ENCODE measurements around the gene FAM110D.
A peak's percentile ranks its signal among the peaks of the same experiment; 100 is the strongest.

Gene FAM110D

DNA sequence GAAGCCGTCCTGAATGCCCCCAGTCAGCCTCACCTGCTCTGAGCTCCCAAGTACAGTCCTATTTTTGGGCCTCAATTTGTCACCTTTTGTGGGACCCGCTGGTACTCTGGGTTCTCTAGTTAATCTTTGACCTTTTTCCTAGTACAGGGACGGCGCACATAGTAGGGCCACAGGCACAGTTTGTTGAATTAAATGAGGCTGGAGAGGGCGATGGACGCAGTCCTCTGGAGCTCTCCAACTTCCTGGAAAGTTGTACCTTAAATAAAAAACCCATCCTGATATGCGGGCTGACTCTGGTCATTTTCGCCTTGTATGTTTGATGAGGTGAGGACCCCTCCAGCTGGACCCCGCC lies 4.8 kb downstream of the FAM110D start:
- Histone ChIP-seq H3K27me3 (ENCODE audit: insufficient read depth, low read length, poor library complexity) (peaks cover 37% of the 10 kb centered on the region), H3K9ac (ENCODE audit: low read depth, low read length) (peak overlapping the region; percentile 26; the same call in 1 of the 2 replicates), H4K20me1 (ENCODE audit: insufficient read depth, low read length) (no peaks in the 10 kb centered on the region), H3K4me2 (ENCODE audit: insufficient read depth, low read length) (peak overlapping the region; percentile 62), H3K9me3 (ENCODE audit: insufficient read depth, low read length, severe bottlenecking) (no peaks in the 10 kb centered on the region), H3K79me2 (ENCODE audit: insufficient read depth, low read length) (no peaks in the 10 kb centered on the region), H3K27ac (ENCODE audit: low read length) (no peak overlapping the region), H3K4me3 (ENCODE audit: low read depth in 1 of 2, low read length in 2 of 2) (peak overlapping the region in 1 of 2 experiments; percentile 39; a peak in 1 of 4 replicates), H3K36me3 (ENCODE audit: insufficient read depth, low read length) (no peaks in the 10 kb centered on the region), H2AFZ (ENCODE audit: low read depth, low read length) (peak overlapping the region; percentile 50), H3K4me1 (ENCODE audit: insufficient read depth, low read length) (peaks cover 5% of the 10 kb centered on the region)
- TF ChIP-seq, protein P1, sequence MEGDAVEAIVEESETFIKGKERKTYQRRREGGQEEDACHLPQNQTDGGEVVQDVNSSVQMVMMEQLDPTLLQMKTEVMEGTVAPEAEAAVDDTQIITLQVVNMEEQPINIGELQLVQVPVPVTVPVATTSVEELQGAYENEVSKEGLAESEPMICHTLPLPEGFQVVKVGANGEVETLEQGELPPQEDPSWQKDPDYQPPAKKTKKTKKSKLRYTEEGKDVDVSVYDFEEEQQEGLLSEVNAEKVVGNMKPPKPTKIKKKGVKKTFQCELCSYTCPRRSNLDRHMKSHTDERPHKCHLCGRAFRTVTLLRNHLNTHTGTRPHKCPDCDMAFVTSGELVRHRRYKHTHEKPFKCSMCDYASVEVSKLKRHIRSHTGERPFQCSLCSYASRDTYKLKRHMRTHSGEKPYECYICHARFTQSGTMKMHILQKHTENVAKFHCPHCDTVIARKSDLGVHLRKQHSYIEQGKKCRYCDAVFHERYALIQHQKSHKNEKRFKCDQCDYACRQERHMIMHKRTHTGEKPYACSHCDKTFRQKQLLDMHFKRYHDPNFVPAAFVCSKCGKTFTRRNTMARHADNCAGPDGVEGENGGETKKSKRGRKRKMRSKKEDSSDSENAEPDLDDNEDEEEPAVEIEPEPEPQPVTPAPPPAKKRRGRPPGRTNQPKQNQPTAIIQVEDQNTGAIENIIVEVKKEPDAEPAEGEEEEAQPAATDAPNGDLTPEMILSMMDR (IDR thresholded peaks at IDR 0.05; ENCODE audit: borderline replicate concordance, extremely low read depth, low read length, poor library complexity, severe bottlenecking) = no peak
- TF ChIP-seq EZH2 (IDR thresholded peaks at IDR 0.05; ENCODE audit: borderline replicate concordance, low read depth, low read length, severe bottlenecking) = no peak
- no peak for DNase-seq
- no peak for ATAC-seq (ENCODE audit: insufficient read depth, low read depth)

DNA sequence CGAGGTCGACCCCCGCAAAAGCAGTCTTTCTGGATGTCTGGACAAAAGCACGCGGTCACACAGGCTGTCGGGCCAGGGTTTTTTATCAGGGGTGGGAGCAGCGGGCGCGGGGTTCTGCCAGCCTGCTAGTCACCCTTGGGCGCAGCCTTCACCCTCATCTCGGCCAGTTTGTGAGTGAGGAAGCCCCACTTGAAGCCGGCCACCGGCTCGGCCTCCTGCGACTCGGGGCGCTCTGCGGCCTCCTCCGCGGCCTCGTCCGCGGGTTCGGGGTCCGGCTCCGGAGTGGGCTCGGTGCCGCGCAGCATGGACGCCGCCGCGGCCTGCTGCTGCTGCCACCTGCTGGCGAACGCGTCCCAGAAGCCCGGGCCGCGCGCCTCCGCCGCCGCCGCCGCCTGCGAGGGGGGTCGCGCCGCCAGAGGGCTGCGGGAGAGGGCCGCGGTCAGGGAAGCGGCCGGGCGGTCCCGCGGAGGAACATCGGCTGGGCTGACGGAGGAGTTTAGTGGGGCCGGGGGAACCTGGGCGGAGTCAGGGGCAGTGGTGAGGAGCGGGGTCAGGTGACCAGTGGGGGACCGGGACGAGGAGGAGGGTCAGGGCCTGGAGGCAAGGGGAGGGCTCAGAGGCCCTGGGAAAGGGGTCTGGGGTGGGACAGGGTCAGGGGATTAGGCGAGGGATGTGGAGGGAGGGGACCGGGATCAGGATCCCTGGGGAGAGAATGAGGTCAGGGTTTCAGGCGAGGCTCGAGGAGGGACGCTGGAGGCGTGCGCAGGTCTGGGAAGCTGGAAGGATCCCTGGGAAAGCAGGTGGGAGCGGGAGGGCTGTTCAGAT lies 5.4 kb downstream of the FAM110D start:
- H2AFZ ChIP-seq (ENCODE audit: low read depth, low read length) = peak overlapping the region; percentile 53
- DNase-seq (peak; percentile 45), ATAC-seq (ENCODE audit: insufficient read depth, low read depth) (peak; percentile 86)
- no peaks in the 10 kb centered on the region for H3K9me3 ChIP-seq (ENCODE audit: insufficient read depth, low read length, severe bottlenecking)
- peaks cover 37% of the 10 kb centered on the region for H3K27me3 ChIP-seq (ENCODE audit: insufficient read depth, low read length, poor library complexity)
- H3K27ac ChIP-seq (ENCODE audit: low read length) = no peak overlapping the region
- no peaks in the 10 kb centered on the region for H3K79me2 ChIP-seq (ENCODE audit: insufficient read depth, low read length)
- peak overlapping the region in 1 of 2 experiments; percentile 39; a peak in 2 of 4 replicates for H3K4me3 ChIP-seq (ENCODE audit: low read depth in 1 of 2, low read length in 2 of 2)
- peak overlapping the region; percentile 26; the same call in 1 of the 2 replicates for H3K9ac ChIP-seq (ENCODE audit: low read depth, low read length)
- H3K4me2 ChIP-seq (ENCODE audit: insufficient read depth, low read length) = peak overlapping the region; percentile 62
- H3K4me1 ChIP-seq (ENCODE audit: insufficient read depth, low read length) = peaks cover 7% of the 10 kb centered on the region
- no peaks in the 10 kb centered on the region for H3K36me3 ChIP-seq (ENCODE audit: insufficient read depth, low read length)
- TF ChIP-seq, protein P1 (IDR thresholded peaks at IDR 0.05; ENCODE audit: borderline replicate concordance, extremely low read depth, low read length, poor library complexity, severe bottlenecking) = peak; percentile 63
- no peak for TF ChIP-seq EZH2 (IDR thresholded peaks at IDR 0.05; ENCODE audit: borderline replicate concordance, low read depth, low read length, severe bottlenecking)
- H4K20me1 ChIP-seq (ENCODE audit: insufficient read depth, low read length) = no peaks in the 10 kb centered on the region

DNA sequence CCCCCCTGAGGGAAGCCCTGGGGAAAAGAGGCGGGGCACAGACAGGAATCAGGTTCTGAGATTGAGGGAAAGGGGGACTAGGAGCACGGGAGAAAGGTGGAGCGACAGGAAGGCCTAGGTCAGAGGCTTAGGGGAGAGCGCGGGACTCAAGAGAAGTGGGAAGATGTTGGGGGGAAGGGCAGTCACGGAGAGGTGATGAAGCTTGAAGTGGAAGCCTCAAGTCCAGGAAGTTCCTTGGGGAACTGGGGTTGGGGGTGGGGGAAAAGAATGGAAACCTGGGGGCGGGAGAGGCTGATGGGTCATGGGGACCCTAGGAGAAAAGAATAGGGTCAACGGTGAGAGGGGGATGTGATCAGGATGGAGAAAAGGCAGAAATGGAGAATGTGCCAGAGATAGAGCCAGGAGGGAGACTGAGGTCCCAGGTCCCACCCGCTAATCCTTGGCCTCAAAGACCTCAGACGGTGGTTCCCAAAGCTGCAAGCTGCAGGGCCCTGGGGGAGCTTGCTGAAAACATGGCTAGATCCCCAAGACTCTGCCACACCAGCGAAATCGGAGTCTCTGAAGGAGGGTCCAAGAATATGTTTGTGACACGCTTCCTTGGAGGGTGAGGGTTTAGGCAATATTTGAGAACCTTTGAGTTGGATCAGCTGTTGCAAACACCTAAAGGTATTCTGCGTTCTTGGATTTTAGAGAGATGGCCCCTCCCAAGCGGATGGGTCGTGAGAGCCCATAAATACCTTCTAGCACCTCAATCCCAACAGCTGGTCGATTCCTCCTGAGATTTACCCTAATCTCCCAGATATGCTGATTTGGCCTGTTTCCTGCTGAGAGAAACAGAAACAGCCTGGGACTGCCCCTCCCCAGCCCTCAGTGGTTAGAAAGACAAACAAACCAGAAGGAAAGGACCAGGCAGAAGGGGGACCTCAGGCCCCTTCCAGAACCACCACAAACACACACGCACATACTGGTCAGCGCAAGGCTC lies 6.3 kb downstream of the FAM110D start:
- Histone ChIP-seq H2AFZ (ENCODE audit: low read depth, low read length) (no peak overlapping the region), H4K20me1 (ENCODE audit: insufficient read depth, low read length) (no peaks in the 10 kb centered on the region), H3K4me1 (ENCODE audit: insufficient read depth, low read length) (peaks cover 15% of the 10 kb centered on the region), H3K36me3 (ENCODE audit: insufficient read depth, low read length) (no peaks in the 10 kb centered on the region; the same call in 1 of the 2 replicates), H3K4me2 (ENCODE audit: insufficient read depth, low read length) (no peak overlapping the region), H3K9ac (ENCODE audit: low read depth, low read length) (no peak overlapping the region), H3K27ac (ENCODE audit: low read length) (no peak overlapping the region), H3K9me3 (ENCODE audit: insufficient read depth, low read length, severe bottlenecking) (no peaks in the 10 kb centered on the region), H3K79me2 (ENCODE audit: insufficient read depth, low read length) (no peaks in the 10 kb centered on the region), H3K4me3 (ENCODE audit: low read depth in 1 of 2, low read length in 2 of 2) (no peak overlapping the region), H3K27me3 (ENCODE audit: insufficient read depth, low read length, poor library complexity) (peaks cover 37% of the 10 kb centered on the region)
- no peak for TF ChIP-seq EZH2 (IDR thresholded peaks at IDR 0.05; ENCODE audit: borderline replicate concordance, low read depth, low read length, severe bottlenecking)
- TF ChIP-seq, protein P1 (IDR thresholded peaks at IDR 0.05; ENCODE audit: borderline replicate concordance, extremely low read depth, low read length, poor library complexity, severe bottlenecking) = no peak
- ATAC-seq (ENCODE audit: insufficient read depth, low read depth) (no peak), DNase-seq (no peak)

All from DND-41 (cell line).